Osteoblast (primary cell): ENCODE results near the gene MID1. TPM values are rescaled to one million over a fixed set of nuclear protein-coding genes. Genes with fewer than 3 reads are reported as not detected.

Experiments used
- DNase-seq: peaks from one replicate; pipeline ENCODE4 v3.0.0; 2011; ENCODE audit warnings: low spot score, mixed read lengths; ENCODE audit not compliant: insufficient read length; ENCODE audit errors: missing footprints
- H2AFZ ChIP-seq: 2 replicates; pipeline ENCODE4 v1.6.0; 2011; ENCODE audit warnings: mild to moderate bottlenecking, low read length
- H3K27ac ChIP-seq: 2 replicates; pipeline ENCODE4 v1.5.1; 2011; ENCODE audit warnings: mild to moderate bottlenecking, low read depth, low read length, moderate library complexity
- H3K27me3 ChIP-seq: 2 replicates; pipeline ENCODE4 v1.6.0; 2012; ENCODE audit warnings: mild to moderate bottlenecking, control low read depth, inconsistent platforms, low read length, moderate library complexity; ENCODE audit not compliant: insufficient read depth
- H3K36me3 ChIP-seq: 2 replicates; pipeline ENCODE4 v1.5.1; 2011; ENCODE audit warnings: mild to moderate bottlenecking, low read length, control low read depth, moderate library complexity; ENCODE audit not compliant: insufficient read depth
- H3K4me1 ChIP-seq: 2 replicates; pipeline ENCODE4 v1.5.1; 2011; ENCODE audit warnings: mild to moderate bottlenecking, low read length, control low read depth, moderate library complexity; ENCODE audit not compliant: insufficient read depth
- H3K4me2 ChIP-seq: 2 replicates; pipeline ENCODE4 v1.6.0; 2011; ENCODE audit warnings: mild to moderate bottlenecking, low read length; ENCODE audit not compliant: insufficient read depth
- H3K4me3 ChIP-seq: fragments of 200-600 bp; sonication (generic); 3 replicates; pipeline ENCODE4 v1.5.1; 2012; ENCODE audit warnings: mild to moderate bottlenecking, low read length, inconsistent platforms; ENCODE audit not compliant: insufficient read depth
- H3K79me2 ChIP-seq: 2 replicates; pipeline ENCODE4 v1.6.0; 2012; ENCODE audit warnings: mild to moderate bottlenecking, low read length, control low read depth, inconsistent platforms; ENCODE audit not compliant: insufficient read depth
- H3K9me3 ChIP-seq: 2 replicates; pipeline ENCODE4 v1.5.1; 2011; ENCODE audit warnings: low read depth, low read length, control low read depth
- H4K20me1 ChIP-seq: 2 replicates; pipeline ENCODE4 v1.6.0; 2012; ENCODE audit warnings: mild to moderate bottlenecking, low read length, control low read depth; ENCODE audit not compliant: insufficient read depth
- CTCF ChIP-seq: IDR thresholded peaks from 2 replicates; pipeline ENCODE4 v1.5.1; 2011; ENCODE audit warnings: mild to moderate bottlenecking, low read depth, low read length, moderate library complexity; ENCODE audit errors: extremely low read depth
- total RNA-seq: library from RNA; depleted of rRNA; stranded (reverse); fragments of >200 nt; gene quantifications from 2 replicates; pipeline ENCODE4 v1.2.3, GENCODE V29; 2012

The MID1 gene
- total RNA-seq, 1 donor, result 26.8 TPM

- H3K79me2 ChIP-seq, result no peaks in the 10 kb centered on the region
- H4K20me1 ChIP-seq, result no peaks in the 10 kb centered on the region
- H3K36me3 ChIP-seq, result no peaks in the 10 kb centered on the region
- no peak overlapping the region for H3K4me2 ChIP-seq
- H3K27ac ChIP-seq, result no peak overlapping the region
- H3K9me3 ChIP-seq, result no peaks in the 10 kb centered on the region
- TF ChIP-seq CTCF, result no peak
- no peak for DNase-seq
- H3K27me3 ChIP-seq, result no peaks in the 10 kb centered on the region
- H2AFZ ChIP-seq, result no peak overlapping the region
- H3K4me1 ChIP-seq, result peaks cover 7% of the 10 kb centered on the region
- H3K4me3 ChIP-seq, result no peak overlapping the region
Measured at GRCh38 chrX:10516781-10517322, 103.5 kb downstream of the MID1 start.

GRCh38 chrX:10514891-10515290 lies 105.5 kb downstream of the MID1 start:
- H3K4me3 ChIP-seq, result no peak overlapping the region
- TF ChIP-seq CTCF, result no peak
- H2AFZ ChIP-seq, result no peak overlapping the region
- no peak for DNase-seq
- no peaks in the 10 kb centered on the region for H3K79me2 ChIP-seq
- no peak overlapping the region for H3K27ac ChIP-seq
- no peaks in the 10 kb centered on the region for H4K20me1 ChIP-seq
- no peaks in the 10 kb centered on the region for H3K27me3 ChIP-seq
- no peaks in the 10 kb centered on the region for H3K9me3 ChIP-seq
- no peak overlapping the region for H3K4me2 ChIP-seq
- H3K4me1 ChIP-seq, result peaks cover 7% of the 10 kb centered on the region
- H3K36me3 ChIP-seq, result no peaks in the 10 kb centered on the region

- Histone ChIP-seq H3K27ac (no peak overlapping the region), H3K4me1 (peaks cover 7% of the 10 kb centered on the region), H2AFZ (no peak overlapping the region), H3K36me3 (no peaks in the 10 kb centered on the region), H4K20me1 (no peaks in the 10 kb centered on the region), H3K27me3 (no peaks in the 10 kb centered on the region), H3K9me3 (no peaks in the 10 kb centered on the region), H3K4me3 (no peak overlapping the region), H3K4me2 (no peak overlapping the region), H3K79me2 (no peaks in the 10 kb centered on the region)
- no peak for DNase-seq
- no peak for TF ChIP-seq CTCF
Measured at GRCh38 chrX:10513974-10514373, 106.4 kb downstream of the MID1 start.

GRCh38 chrX:10512741-10513140 lies 107.6 kb downstream of the MID1 start:
- Histone ChIP-seq H3K4me1 (peaks cover 11% of the 10 kb centered on the region), H3K27me3 (no peaks in the 10 kb centered on the region), H3K79me2 (no peaks in the 10 kb centered on the region), H2AFZ (no peak overlapping the region), H3K9me3 (no peaks in the 10 kb centered on the region), H3K4me3 (no peak overlapping the region), H3K36me3 (no peaks in the 10 kb centered on the region), H3K4me2 (no peak overlapping the region), H3K27ac (no peak overlapping the region), H4K20me1 (no peaks in the 10 kb centered on the region)
- TF ChIP-seq CTCF, result no peak
- DNase-seq, result no peak
